HPDE6-E6E7 (cell line): Measurements from ENCODE around the gene NRSN2.
"Not testable (repeated sequence)": the region's sequence is repeated elsewhere in the genome, so short reads cannot be mapped to it uniquely, and the experiment has no call there.

Source experiments
- DNase-seq: peaks from one replicate; pipeline ENCODE4 v3.0.0; 2011; ENCODE audit warnings: missing footprints; ENCODE audit errors: extremely low spot score

The NRSN2 gene

GRCh38 chr20:325045-325888 is 21.6 kb upstream of the NRSN2 start, which contains the start of gene SOX12:
Gene SOX12, plus strand, starts transcription at chr20:325552. Its CDS starts 373 bp downstream, at chr20:325925.
- peak; percentile 86 for DNase-seq

GRCh38 chr20:325889-326644 is 20.8 kb upstream of the NRSN2 start:
- no peak for DNase-seq

- DNase-seq = no peak
These were observed 20.2 kb upstream of the NRSN2 start for GRCh38 chr20:326645-327185.

GRCh38 chr20:327186-328026 is 19.5 kb upstream of the NRSN2 start:
- peak; percentile 89 for DNase-seq

- no peak for DNase-seq
These were observed 18.6 kb upstream of the NRSN2 start for GRCh38 chr20:328027-328974.

- no peak for DNase-seq
These were observed 17.8 kb upstream of the NRSN2 start for GRCh38 chr20:328975-329695.

GRCh38 chr20:329851-330232 is 17.1 kb upstream of the NRSN2 start:
- DNase-seq = no peak

- DNase-seq = no peak
These were observed 16.4 kb upstream of the NRSN2 start for GRCh38 chr20:330233-331149.

- DNase-seq = no peak
These were observed 12.3 kb upstream of the NRSN2 start for GRCh38 chr20:334578-334977.

GRCh38 chr20:336040-336439 is 10.9 kb upstream of the NRSN2 start:
- DNase-seq = not testable (repeated sequence)

- no peak for DNase-seq
These were observed 5.2 kb upstream of the NRSN2 start for GRCh38 chr20:341682-342081.

- DNase-seq = no peak
These were observed 3.8 kb upstream of the NRSN2 start for GRCh38 chr20:343107-343506.

- no peak for DNase-seq
These were observed 775 bp upstream of the NRSN2 start for GRCh38 chr20:346033-346639.

- no peak for DNase-seq
These were observed 367 bp downstream of the NRSN2 start for GRCh38 chr20:347317-347639.

GRCh38 chr20:347640-348484 is 951 bp downstream of the NRSN2 start:
- peak; percentile 98 for DNase-seq

- no peak for DNase-seq
These were observed 2.3 kb downstream of the NRSN2 start for GRCh38 chr20:348972-349841.

- no peak for DNase-seq
These were observed 6.3 kb downstream of the NRSN2 start for GRCh38 chr20:353166-353565.
